ENCODE results near the gene PSMF1. TPM values are rescaled to one million over a fixed set of nuclear protein-coding genes. Genes with fewer than 3 reads are reported as not detected.
"Not testable (repeated sequence)": the region's sequence is repeated elsewhere in the genome, so short reads cannot be mapped to it uniquely, and the experiment has no call there.

Gene PSMF1
- total RNA-seq, 1 donor from 2014 or later = 29.4 TPM

DNA sequence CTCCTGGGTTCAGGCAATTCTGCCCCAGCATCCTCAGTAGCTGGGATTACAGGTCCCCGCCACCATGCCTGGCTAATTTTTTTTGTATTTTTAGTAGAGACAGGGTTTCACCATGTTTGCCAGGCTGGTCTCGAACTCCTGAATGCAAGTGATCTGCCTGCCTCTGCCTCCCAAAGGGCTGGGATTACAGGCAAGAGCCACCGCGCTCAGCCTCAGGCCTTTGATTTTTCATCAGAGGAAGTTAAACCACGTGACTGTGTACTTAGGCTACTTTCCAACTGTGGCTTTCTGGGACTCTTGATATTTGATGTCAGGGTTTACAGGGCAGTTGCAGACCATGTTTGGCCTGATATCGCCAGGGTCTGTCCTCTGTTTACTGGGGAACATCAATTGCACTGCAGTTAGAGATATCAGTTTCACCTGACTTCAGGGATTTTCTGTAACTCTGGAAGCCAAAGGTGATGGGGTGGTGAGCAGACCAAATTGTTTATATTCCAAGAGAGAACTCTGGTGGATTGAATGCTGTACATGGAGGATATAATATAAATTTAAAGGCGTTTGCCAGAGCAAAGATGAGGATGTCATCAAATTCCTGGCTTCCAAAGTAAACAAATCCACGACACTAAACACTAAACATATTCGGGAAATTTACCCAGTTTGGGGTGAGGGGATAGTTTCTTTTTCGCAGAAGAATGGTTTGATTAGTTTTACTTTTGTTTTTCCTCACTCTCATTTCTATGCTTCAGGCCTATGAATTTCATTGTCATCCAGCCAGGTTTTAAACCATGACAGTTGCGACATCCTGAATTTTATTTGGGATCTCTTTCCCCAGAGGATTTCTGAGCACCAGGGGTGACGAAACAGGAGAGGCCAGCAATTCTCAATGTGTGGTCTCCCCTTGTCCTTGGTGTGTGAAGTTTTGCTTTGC, 4.2 kb downstream of the PSMF1 start:
- peak; percentile 51 to 86 for DNase-seq (ENCODE audit: low read depth in 2 of 2)

DNA sequence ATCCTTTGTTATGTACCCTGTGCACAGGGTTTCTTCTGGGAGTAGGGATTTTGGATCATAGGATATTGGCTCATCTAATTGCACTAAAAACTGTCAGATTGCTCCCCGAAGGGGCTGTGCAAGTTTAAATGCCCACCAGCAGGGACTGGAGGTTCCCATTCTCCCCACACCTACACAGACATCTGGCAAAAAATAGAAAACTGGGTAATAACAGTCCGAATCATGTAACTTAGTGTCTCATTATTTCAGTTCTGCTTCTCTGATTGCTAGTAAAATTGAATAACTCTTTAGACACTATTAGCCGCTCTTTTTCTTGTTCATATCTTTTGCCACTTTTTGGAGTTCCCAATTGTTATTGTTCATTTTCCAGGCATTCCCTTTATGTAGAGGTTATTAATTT, 5.3 kb downstream of the PSMF1 start:
- no peak for DNase-seq (ENCODE audit: low read depth in 2 of 2)

DNA sequence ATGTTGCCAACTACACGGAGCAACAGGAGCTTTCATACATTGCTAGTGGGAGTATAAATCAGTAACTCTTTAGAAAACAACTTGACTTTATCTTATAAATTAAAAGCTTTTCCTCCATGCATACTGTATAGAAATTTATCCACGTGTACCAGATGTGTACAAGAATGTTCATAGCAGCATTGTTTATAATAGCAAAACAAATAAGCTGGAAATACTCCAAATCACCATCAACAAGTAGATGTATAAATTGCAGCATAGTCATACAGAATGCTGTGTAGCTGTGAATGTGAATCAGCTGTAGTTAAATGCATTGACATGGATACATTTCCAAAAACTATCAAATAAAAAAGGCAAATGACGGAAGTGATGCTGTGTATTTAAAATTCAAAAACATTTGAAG, 6.0 kb downstream of the PSMF1 start:
- no peak for DNase-seq (ENCODE audit: low read depth in 2 of 2)

GRCh38 chr20:1125277-1125676, 6.9 kb downstream of the PSMF1 start:
- no peak for DNase-seq (ENCODE audit: low read depth in 2 of 2)

DNA sequence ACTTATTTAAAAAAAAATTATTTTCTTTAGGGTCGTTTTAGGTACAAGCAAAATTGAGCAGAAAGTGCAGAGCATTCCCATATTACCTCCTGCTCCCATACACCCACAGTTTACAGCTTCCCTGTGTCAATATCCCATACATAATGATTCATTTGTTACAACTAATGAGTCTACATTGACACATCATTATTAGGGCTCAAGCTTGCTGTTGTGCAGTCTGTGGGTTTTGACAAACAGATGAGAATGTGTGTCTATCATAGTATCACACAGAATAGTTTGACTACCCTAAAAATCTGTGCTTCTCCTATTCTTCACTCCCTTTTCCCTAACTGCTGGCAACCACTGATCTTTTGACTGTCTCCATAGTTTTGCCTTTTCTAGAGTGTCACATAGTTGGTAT, 9.4 kb downstream of the PSMF1 start:
- no peak for DNase-seq (ENCODE audit: low read depth in 2 of 2)

- peak in 1 of 2 donors; percentile 3 for DNase-seq (ENCODE audit: low read depth in 2 of 2)
Observed at GRCh38 chr20:1130058-1130694, 11.8 kb downstream of the PSMF1 start.

DNA sequence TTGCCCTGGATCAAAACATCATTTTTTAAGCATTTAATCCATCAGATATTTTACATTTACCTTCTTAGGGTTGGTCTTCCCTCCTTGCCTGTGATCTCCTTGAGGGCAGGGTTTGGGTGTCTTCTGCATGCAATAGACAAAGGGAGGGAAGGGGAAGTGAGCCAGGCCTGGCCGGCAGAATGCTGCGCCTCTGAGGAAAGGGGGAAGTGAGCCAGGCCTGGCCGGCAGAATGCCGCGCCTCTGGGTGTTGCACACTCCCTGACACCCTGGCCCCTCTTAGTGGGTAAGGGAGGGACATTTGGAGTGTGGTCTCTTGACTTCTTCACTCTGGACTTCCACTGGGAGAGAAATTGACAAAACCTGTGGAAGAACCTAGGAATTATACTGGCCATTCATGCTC, 12.4 kb downstream of the PSMF1 start:
- DNase-seq (ENCODE audit: low read depth in 2 of 2) = no peak

DNA sequence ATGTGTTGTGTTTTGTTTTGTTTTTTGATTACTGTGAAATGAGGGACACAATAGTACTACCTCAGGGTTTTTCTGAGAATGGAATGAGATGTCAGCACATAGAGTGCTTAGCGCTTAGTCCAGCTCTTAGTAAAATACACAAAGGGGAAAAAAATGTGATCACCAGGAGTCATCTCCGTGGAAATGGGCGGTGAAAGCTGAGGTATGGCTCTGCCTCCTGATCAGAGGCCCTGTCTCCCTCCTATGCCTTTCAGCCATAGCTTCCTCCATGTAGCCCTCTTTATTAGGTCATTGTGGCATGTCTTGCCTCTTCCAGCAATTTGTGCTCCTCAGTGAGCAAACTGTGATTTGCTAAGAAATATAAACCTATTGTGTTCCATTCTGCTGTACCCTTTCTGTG, 13.0 kb downstream of the PSMF1 start:
- no peak for DNase-seq (ENCODE audit: low read depth in 2 of 2)

DNA sequence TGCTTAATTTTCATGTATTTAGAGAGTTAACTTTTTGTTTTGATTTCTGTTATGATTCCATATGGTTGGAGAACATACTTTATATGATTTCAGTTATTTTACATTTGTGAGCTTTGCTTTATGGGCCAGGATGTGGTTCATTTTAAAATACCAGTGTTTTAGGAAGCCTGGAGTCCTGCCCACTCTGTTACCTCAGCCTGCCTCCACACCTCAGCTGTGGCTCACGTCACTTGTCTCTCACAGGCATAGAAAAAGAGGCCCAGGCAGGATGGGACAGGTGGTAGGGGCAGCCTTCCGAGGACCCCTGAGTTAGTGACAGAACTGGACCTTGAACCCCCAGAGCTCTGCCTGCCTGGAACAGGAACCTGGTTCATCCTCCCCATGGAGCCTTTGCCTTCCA, 16.0 kb downstream of the PSMF1 start:
- no peak for DNase-seq (ENCODE audit: low read depth in 2 of 2)

GRCh38 chr20:1134836-1135235, 16.4 kb downstream of the PSMF1 start:
- DNase-seq (ENCODE audit: low read depth in 2 of 2) = no peak

DNA sequence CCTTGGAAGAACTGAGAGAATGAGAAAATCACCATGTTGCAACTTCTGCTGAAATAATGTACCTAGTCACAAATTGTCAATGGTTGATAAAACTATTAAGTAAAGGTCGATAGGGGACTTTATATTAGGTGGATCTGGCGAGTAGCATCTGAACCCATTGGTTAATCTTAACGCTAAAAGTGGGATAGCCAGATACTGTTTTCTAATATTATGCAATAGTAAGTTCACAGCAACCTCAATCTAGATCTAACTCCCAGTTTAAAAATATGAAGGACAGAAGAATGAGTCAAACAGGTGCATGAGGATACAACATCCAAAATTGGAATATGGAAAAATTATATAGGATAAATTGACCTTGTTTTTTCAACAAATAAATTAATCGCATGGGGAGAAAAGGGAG, 18.8 kb downstream of the PSMF1 start:
- no peak for DNase-seq (ENCODE audit: low read depth in 2 of 2)

- DNase-seq (ENCODE audit: low read depth in 2 of 2) = no peak
Observed at GRCh38 chr20:1144401-1145172, 26.2 kb downstream of the PSMF1 start.

- DNase-seq (ENCODE audit: low read depth in 2 of 2) = no peak
Observed at GRCh38 chr20:1146957-1147356, 28.6 kb downstream of the PSMF1 start.

GRCh38 chr20:1149812-1150211, 31.4 kb downstream of the PSMF1 start:
- not testable (repeated sequence) for DNase-seq (ENCODE audit: low read depth in 2 of 2)

GRCh38 chr20:1150218-1150617, 31.8 kb downstream of the PSMF1 start:
- no peak for DNase-seq (ENCODE audit: low read depth in 2 of 2)

DNA sequence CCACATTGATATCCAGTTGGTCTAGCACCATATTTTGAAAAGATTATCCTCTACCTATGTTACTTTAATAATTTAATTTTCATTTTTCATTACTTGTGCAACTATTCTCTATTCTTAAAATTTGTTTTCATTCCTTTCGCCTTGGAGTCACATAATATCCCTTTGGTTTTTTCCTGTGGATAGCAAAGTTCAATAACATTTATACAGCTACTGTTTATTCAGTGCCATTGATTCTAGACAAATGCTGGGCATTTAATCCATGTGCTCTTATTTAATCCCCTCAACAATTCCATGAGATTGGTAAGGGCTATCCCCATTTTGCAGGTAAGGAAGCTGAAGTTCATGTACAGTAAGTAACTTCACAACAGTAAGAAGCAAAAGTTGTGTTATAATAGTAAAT, 32.6 kb downstream of the PSMF1 start:
- no peak for DNase-seq (ENCODE audit: low read depth in 2 of 2)

DNA sequence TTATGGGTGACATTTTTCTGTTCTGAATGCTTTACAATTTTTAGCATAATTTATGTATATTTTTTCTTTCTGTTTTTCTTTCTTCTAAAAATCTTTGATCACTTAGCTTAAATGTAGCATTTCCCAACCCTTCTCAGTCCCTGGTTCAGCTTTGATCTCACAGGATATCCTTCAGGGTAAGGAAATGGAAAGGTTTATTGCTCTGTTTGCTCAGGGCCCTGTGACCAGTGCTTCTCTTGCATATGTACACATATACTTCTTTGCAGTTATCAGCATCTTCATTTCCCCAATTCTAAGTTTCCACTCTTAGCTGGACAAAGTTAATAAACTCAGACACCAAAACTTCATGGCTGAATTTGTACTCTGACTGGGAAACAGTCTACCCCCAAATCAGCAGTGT, 35.8 kb downstream of the PSMF1 start:
- DNase-seq (ENCODE audit: low read depth in 2 of 2) = no peak

GRCh38 chr20:1154691-1155090, 36.3 kb downstream of the PSMF1 start:
- no peak for DNase-seq (ENCODE audit: low read depth in 2 of 2)

DNA sequence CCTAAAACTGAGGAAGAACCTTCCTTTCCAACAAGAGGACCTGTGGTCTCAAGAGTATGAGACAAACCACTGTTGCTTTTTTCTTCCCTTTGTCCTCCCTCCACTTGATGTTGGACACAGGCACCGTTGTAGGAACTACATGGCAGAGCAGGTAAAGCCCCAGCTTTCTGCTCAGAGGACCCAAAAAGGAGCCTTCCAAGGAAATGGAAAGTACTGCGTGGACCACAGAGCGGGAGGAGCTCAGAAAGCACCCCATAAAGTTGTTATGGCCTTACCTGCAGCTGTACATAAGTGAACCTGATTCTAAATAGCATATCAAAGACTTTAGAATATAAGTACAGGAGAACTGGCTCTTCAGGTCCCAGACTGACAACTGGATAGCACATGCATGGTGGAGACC, 36.9 kb downstream of the PSMF1 start:
- DNase-seq (ENCODE audit: low read depth in 2 of 2) = no peak

- no peak for DNase-seq (ENCODE audit: low read depth in 2 of 2)
Observed at GRCh38 chr20:1160496-1160895, 42.1 kb downstream of the PSMF1 start.

DNA sequence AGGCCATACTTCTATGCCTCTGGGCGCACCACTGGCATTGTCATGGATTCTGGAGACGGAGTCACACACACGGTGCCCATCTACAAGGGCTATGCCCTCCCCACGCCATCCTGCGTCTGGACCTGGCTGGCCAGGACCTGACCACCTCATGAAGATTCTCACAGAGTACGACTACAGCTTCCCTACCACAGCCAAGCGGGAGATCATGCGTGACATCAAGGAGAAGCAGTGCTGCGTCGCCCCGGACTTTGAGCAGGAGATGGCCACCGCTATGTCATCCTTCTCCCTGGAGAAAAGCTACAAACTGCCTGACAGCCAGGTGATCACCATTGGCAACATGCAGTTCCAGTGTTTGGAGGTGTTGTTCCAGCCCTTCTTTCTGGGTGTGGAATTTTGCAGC, 42.6 kb downstream of the PSMF1 start:
- no peak for DNase-seq (ENCODE audit: low read depth in 2 of 2)

GRCh38 chr20:1163105-1163504, 44.7 kb downstream of the PSMF1 start:
- no peak for DNase-seq (ENCODE audit: low read depth in 2 of 2)
